Measurements from ENCODE around the gene HOXC10.

The HOXC10 gene

GRCh38 chr12:53974084-53975063 is 10.6 kb upstream of the HOXC10 start, which contains the start of gene HOTAIR:
TSS of gene HOTAIR (minus strand) at chr12:53974954.
- Histone ChIP-seq H3K9ac (ENCODE audit: low read length) (no peak within 1 kb of the TSS), H3K79me2 (ENCODE audit: low read length) (no peaks in the 10 kb centered on the region), H3K4me1 (ENCODE audit: low read length) (peaks cover 6% of the 10 kb centered on the region; the same call in 1 of the 2 replicates), H3K4me2 (ENCODE audit: low read length) (no peak within 1 kb of the TSS), H2AFZ (ENCODE audit: low read depth, low read length) (no peak within 1 kb of the TSS), H3K4me3 (ENCODE audit: low read length) (no peak within 1 kb of the TSS), H3K36me3 (replicated peaks; ENCODE audit: low read depth, low read length) (no peaks in the 10 kb centered on the region), H3K9me3 (ENCODE audit: insufficient read depth, low read length) (no peaks in the 10 kb centered on the region), H3K27me3 (ENCODE audit: low read depth, low read length) (peaks cover 15% of the 10 kb centered on the region; the same call in 1 of the 2 replicates), H3K27ac (ENCODE audit: low read length) (no peak within 1 kb of the TSS), H4K20me1 (ENCODE audit: insufficient read depth, low read length) (no peaks in the 10 kb centered on the region)
- TF ChIP-seq EZH2phosphoT487 (IDR thresholded peaks at IDR 0.05; ENCODE audit: low read depth) (no peak), CTCF (IDR thresholded peaks at IDR 0.05; ENCODE audit: low read depth, low read length) (no peak)

- Histone ChIP-seq H4K20me1 (ENCODE audit: insufficient read depth, low read length) (no peaks in the 10 kb centered on the region), H3K4me3 (ENCODE audit: low read length) (no peak overlapping the region), H3K27ac (ENCODE audit: low read length) (no peak overlapping the region), H3K9ac (ENCODE audit: low read length) (no peak overlapping the region), H2AFZ (ENCODE audit: low read depth, low read length) (no peak overlapping the region), H3K27me3 (ENCODE audit: low read depth, low read length) (peaks cover 11% of the 10 kb centered on the region; the same call in 1 of the 2 replicates), H3K4me1 (ENCODE audit: low read length) (peaks cover 11% of the 10 kb centered on the region), H3K4me2 (ENCODE audit: low read length) (no peak overlapping the region), H3K36me3 (replicated peaks; ENCODE audit: low read depth, low read length) (no peaks in the 10 kb centered on the region), H3K9me3 (ENCODE audit: insufficient read depth, low read length) (no peaks in the 10 kb centered on the region), H3K79me2 (ENCODE audit: low read length) (no peaks in the 10 kb centered on the region)
- no peak for TF ChIP-seq EZH2phosphoT487 (IDR thresholded peaks at IDR 0.05; ENCODE audit: low read depth)
- no peak for TF ChIP-seq CTCF (IDR thresholded peaks at IDR 0.05; ENCODE audit: low read depth, low read length)
Measured at GRCh38 chr12:53975064-53975471, 9.9 kb upstream of the HOXC10 start.

- Histone ChIP-seq H3K4me1 (ENCODE audit: low read length) (peaks cover 16% of the 10 kb centered on the region), H3K4me3 (ENCODE audit: low read length) (no peak overlapping the region), H3K9me3 (ENCODE audit: insufficient read depth, low read length) (no peaks in the 10 kb centered on the region), H4K20me1 (ENCODE audit: insufficient read depth, low read length) (no peaks in the 10 kb centered on the region), H3K4me2 (ENCODE audit: low read length) (no peak overlapping the region), H3K79me2 (ENCODE audit: low read length) (no peaks in the 10 kb centered on the region), H3K9ac (ENCODE audit: low read length) (no peak overlapping the region), H3K36me3 (replicated peaks; ENCODE audit: low read depth, low read length) (no peaks in the 10 kb centered on the region), H2AFZ (ENCODE audit: low read depth, low read length) (no peak overlapping the region), H3K27me3 (ENCODE audit: low read depth, low read length) (0 out of 2 replicates have a peak, but pooled peaks cover 6% of the 10 kb centered on the region), H3K27ac (ENCODE audit: low read length) (no peak overlapping the region)
- TF ChIP-seq CTCF (IDR thresholded peaks at IDR 0.05; ENCODE audit: low read depth, low read length) (no peak), EZH2phosphoT487 (IDR thresholded peaks at IDR 0.05; ENCODE audit: low read depth) (no peak)
Measured at GRCh38 chr12:53975479-53976152, 9.3 kb upstream of the HOXC10 start.
